OCI-LY3 (cell line): Measurements from ENCODE around the gene OR4C5.
"Not testable (repeated sequence)": the region's sequence is repeated elsewhere in the genome, so short reads cannot be mapped to it uniquely, and the experiment has no call there.

Experiments
- CTCF ChIP-seq: fragments of 200-600, 300-600 bp; sonication (generic); IDR thresholded peaks from 2 replicates; pipeline ENCODE4 v1.5.1; 2014; ENCODE audit warnings: antibody characterized with exemption, low read length, low read depth
- EZH2phosphoT487 ChIP-seq: fragments of 200-600 bp; shearing (Covaris generic); IDR thresholded peaks from 2 replicates; pipeline ENCODE4 v1.6.1; 2018; ENCODE audit warnings: antibody characterized with exemption, mixed run types, low read depth

DNA sequence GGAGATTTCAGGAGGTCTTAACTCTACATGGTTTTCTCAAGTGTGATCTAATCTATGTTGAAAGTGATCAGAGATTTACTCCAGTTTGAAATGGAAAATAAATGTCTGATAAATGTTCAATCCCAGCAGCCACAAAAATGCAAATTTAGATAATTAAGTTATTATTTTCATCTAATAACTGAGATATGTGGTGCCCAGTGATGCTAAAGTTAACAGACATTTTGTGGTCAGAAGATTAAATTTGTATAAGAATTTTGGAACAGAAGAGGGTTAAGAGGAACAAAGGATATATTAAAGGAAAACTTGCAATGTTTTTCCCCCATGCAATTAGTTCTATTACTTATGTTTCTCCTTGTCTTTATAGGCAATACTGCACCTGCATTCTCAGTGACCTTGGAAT lies 41.6 kb downstream of the OR4C5 start, which contains the start of gene OR4C3:
- TF ChIP-seq CTCF, EZH2phosphoT487: not testable (repeated sequence)
